Measurements from ENCODE around the gene CUEDC2. TPM values are rescaled to one million over a fixed set of nuclear protein-coding genes. Genes with fewer than 3 reads are reported as not detected.

The CUEDC2 gene
- total and polyA plus RNA-seq, 10 donors: 35.3 to 59.1 (median 44.7) TPM

GRCh38 chr10:102425444-102425843 lies 6.9 kb downstream of the CUEDC2 start:
- intact Hi-C loops (cut with DNase I; ENCODE audit: low total_unique reads): no loop called here
- 77 to 100% (median 94%) methylated on average over 1 of the region's 1 CpG for WGBS, 5 donors
- Histone ChIP-seq H3K9me3 (no peaks in the 10 kb centered on the region), H3K36me3 (peaks cover 0 to 26% (median 17%) of the 10 kb centered on the region in 6 donors), H3K4me1 (peaks cover 12 to 28% (median 25%) of the 10 kb centered on the region in 6 donors), H3K4me3 (no peak overlapping the region), H3K27me3 (replicated peaks in 1 of 7) (no peaks in the 10 kb centered on the region), H3K27ac (no peak overlapping the region)
- DNase-seq: no peak
- TF ChIP-seq CTCF (IDR thresholded peaks at IDR 0.05 in 8 of 11, conservative IDR thresholded peaks at IDR 0.05 in 3 of 11) (no peak), POLR2A (IDR thresholded peaks at IDR 0.05) (no peak), POLR2AphosphoS5 (IDR thresholded peaks at IDR 0.05) (no peak)

GRCh38 chr10:102424916-102425315 lies 7.5 kb downstream of the CUEDC2 start:
- TF ChIP-seq CTCF (IDR thresholded peaks at IDR 0.05 in 8 of 11, conservative IDR thresholded peaks at IDR 0.05 in 3 of 11): no peak
- TF ChIP-seq POLR2A (IDR thresholded peaks at IDR 0.05): no peak
- no peak for TF ChIP-seq POLR2AphosphoS5 (IDR thresholded peaks at IDR 0.05)
- Histone ChIP-seq H3K36me3 (peaks cover 0 to 26% (median 17%) of the 10 kb centered on the region in 6 donors), H3K9me3 (no peaks in the 10 kb centered on the region), H3K27me3 (replicated peaks in 1 of 7) (no peaks in the 10 kb centered on the region), H3K4me3 (no peak overlapping the region), H3K4me1 (peaks cover 17 to 33% (median 31%) of the 10 kb centered on the region in 6 donors), H3K27ac (no peak overlapping the region)
- intact Hi-C loops (cut with DNase I; ENCODE audit: low total_unique reads): no loop called here
- no peak for DNase-seq
- 85 to 95% (median 92%) methylated on average over 5 to 6 of the region's 6 CpGs for WGBS, 5 donors

- 79 to 98% (median 88%) methylated on average over 7 to 9 of the region's 9 CpGs for WGBS, 5 donors
- DNase-seq: no peak
- peaks cover 0 to 5% (median 1%) of the 10 kb centered on the region in 7 donors for H3K27me3 ChIP-seq (replicated peaks in 1 of 7)
These were observed 8.2 kb downstream of the CUEDC2 start for GRCh38 chr10:102424145-102424544.

More at GRCh38 chr10:102424145-102424544, 8.2 kb downstream of the CUEDC2 start:
- no peak overlapping the region for H3K4me3 ChIP-seq
- no peaks in the 10 kb centered on the region for H3K9me3 ChIP-seq
- peaks cover 0 to 26% (median 17%) of the 10 kb centered on the region in 6 donors for H3K36me3 ChIP-seq
- intact Hi-C loops (cut with DNase I; ENCODE audit: low total_unique reads): no loop called here
- no peak for TF ChIP-seq CTCF (IDR thresholded peaks at IDR 0.05 in 8 of 11, conservative IDR thresholded peaks at IDR 0.05 in 3 of 11)
- TF ChIP-seq POLR2A (IDR thresholded peaks at IDR 0.05): no peak
- TF ChIP-seq POLR2AphosphoS5 (IDR thresholded peaks at IDR 0.05): no peak
- no peak overlapping the region for H3K27ac ChIP-seq
- H3K4me1 ChIP-seq: peaks cover 24 to 41% (median 38%) of the 10 kb centered on the region in 6 donors

Data from spleen (tissue), 11 donors.